OCI-LY3 (cell line): ENCODE results near the gene GLYATL1.
A peak's percentile ranks its signal among the peaks of the same experiment; 100 is the strongest.

Experiments
- H2AFZ ChIP-seq: fragments of 200-600, 300-600 bp; shearing (Covaris generic); 2 replicates; pipeline ENCODE4 v1.6.0; 2014; ENCODE audit warnings: antibody characterized with exemption, low read depth, low read length
- H3K27ac ChIP-seq: fragments of 200-600, 300-600 bp; sonication (generic); 2 replicates; pipeline ENCODE4 v1.5.1; 2014; ENCODE audit warnings: mild to moderate bottlenecking, low read length, moderate library complexity, mixed read lengths
- H3K27me3 ChIP-seq: fragments of 200-600, 300-600 bp; sonication (generic); 2 replicates; pipeline ENCODE4 v1.6.1; 2014; ENCODE audit warnings: low read depth, low read length, mixed read lengths
- H3K36me3 ChIP-seq: fragments of 200-600, 300-600 bp; sonication (generic); replicated peaks from 2 replicates; pipeline ENCODE3; 2014; ENCODE audit warnings: low read depth, low read length, mixed read lengths
- H3K4me1 ChIP-seq: fragments of 300-600, 200-600 bp; sonication (generic); 2 replicates; pipeline ENCODE4 v1.6.1; 2014; ENCODE audit warnings: low read length, mixed read lengths
- H3K4me2 ChIP-seq: fragments of 200-600, 300-600 bp; sonication (generic); 2 replicates; pipeline ENCODE4 v1.6.1; 2014; ENCODE audit warnings: low read length, mixed read lengths
- H3K4me3 ChIP-seq: fragments of 300-600, 200-600 bp; sonication (generic); 2 replicates; pipeline ENCODE4 v1.5.1; 2014; ENCODE audit warnings: antibody characterized with exemption, mild to moderate bottlenecking, low read length, moderate library complexity
- H3K79me2 ChIP-seq: fragments of 300-600, 200-600 bp; shearing (Covaris generic); 2 replicates; pipeline ENCODE4 v1.6.1; 2014; ENCODE audit warnings: mild to moderate bottlenecking, low read length, mixed read lengths
- H3K9ac ChIP-seq: fragments of 300-600, 200-600 bp; shearing (Covaris generic); 2 replicates; pipeline ENCODE4 v1.6.0; 2014; ENCODE audit warnings: mild to moderate bottlenecking, low read length, moderate library complexity
- H3K9me3 ChIP-seq: fragments of 200-600, 300-600 bp; shearing (Covaris generic); 2 replicates; pipeline ENCODE4 v1.6.1; 2014; ENCODE audit warnings: low read length, mixed read lengths; ENCODE audit not compliant: insufficient read depth
- H4K20me1 ChIP-seq: fragments of 200-600, 300-600 bp; sonication (generic); 2 replicates; pipeline ENCODE4 v1.6.1; 2016; ENCODE audit warnings: low read length, mixed read lengths; ENCODE audit not compliant: insufficient read depth
- EZH2phosphoT487 ChIP-seq: fragments of 200-600 bp; shearing (Covaris generic); IDR thresholded peaks from 2 replicates; pipeline ENCODE4 v1.6.1; 2018; ENCODE audit warnings: antibody characterized with exemption, mixed run types, low read depth
- TF ChIP-seq, protein P1 (sequence below): fragments of 200-600, 300-600 bp; sonication (generic); IDR thresholded peaks from 2 replicates; pipeline ENCODE4 v1.5.1; 2014; ENCODE audit warnings: antibody characterized with exemption, low read length, low read depth

The GLYATL1 gene, protein sequence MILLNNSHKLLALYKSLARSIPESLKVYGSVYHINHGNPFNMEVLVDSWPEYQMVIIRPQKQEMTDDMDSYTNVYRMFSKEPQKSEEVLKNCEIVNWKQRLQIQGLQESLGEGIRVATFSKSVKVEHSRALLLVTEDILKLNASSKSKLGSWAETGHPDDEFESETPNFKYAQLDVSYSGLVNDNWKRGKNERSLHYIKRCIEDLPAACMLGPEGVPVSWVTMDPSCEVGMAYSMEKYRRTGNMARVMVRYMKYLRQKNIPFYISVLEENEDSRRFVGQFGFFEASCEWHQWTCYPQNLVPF

DNA sequence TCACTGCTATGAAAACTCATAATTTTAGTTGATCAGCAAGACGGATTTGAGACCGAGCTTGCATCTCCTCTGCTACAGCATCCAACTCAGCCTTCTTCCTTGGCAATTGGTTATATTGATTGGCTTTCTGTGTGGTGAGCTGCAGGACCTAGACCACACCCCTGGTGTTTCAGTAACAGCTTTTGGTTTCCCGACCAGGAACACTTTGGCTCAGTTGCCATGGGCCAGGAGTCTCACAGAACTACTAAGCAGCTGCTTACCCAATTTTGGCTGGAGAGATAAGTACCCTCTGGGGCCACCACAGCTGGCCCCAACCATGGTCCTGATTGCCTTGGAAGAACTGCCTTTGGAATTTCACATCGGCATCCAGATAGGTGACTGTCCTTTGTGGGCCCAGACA is at the start of gene GLYATL1:
GLYATL1 (plus strand) TSS at position 212 of the 400 bp plus-strand sequence. CDS start 7,600 bp downstream, outside the sequence.
- Histone ChIP-seq H3K4me3 (no peak within 1 kb of the TSS), H3K9ac (no peak within 1 kb of the TSS), H3K27ac (no peak within 1 kb of the TSS), H3K9me3 (no peaks in the 10 kb centered on the region), H2AFZ (no peak within 1 kb of the TSS), H4K20me1 (no peaks in the 10 kb centered on the region), H3K79me2 (no peaks in the 10 kb centered on the region), H3K36me3 (no peaks in the 10 kb centered on the region), H3K27me3 (peaks cover 9% of the 10 kb centered on the region), H3K4me1 (peaks cover 15% of the 10 kb centered on the region), H3K4me2 (no peak within 1 kb of the TSS)
- TF ChIP-seq EZH2phosphoT487 = no peak
- TF ChIP-seq, protein P1, sequence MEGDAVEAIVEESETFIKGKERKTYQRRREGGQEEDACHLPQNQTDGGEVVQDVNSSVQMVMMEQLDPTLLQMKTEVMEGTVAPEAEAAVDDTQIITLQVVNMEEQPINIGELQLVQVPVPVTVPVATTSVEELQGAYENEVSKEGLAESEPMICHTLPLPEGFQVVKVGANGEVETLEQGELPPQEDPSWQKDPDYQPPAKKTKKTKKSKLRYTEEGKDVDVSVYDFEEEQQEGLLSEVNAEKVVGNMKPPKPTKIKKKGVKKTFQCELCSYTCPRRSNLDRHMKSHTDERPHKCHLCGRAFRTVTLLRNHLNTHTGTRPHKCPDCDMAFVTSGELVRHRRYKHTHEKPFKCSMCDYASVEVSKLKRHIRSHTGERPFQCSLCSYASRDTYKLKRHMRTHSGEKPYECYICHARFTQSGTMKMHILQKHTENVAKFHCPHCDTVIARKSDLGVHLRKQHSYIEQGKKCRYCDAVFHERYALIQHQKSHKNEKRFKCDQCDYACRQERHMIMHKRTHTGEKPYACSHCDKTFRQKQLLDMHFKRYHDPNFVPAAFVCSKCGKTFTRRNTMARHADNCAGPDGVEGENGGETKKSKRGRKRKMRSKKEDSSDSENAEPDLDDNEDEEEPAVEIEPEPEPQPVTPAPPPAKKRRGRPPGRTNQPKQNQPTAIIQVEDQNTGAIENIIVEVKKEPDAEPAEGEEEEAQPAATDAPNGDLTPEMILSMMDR = no peak

DNA sequence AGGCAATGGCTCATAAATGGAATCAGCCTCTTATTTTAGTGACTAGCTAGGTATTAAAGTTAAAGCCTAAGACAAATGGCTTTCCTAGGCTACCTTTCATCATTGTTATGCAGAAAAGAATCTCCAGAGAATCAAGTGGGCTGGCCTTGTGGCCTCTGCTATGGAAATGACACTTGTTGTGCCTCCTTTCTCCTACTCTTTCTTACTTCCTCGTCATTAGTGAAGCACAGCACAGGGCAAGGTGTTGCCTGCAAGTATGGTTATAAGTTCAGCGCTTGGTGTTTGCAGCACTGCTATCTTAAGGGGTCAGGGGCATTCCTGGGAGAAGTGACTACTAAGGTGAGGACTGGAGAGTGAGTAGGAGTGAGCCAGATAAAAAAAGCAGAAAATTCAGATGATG is 45.4 kb upstream of the GLYATL1 start:
- Histone ChIP-seq H3K27me3 (no peaks in the 10 kb centered on the region), H3K4me3 (no peak overlapping the region), H3K4me1 (no peaks in the 10 kb centered on the region), H3K9me3 (no peaks in the 10 kb centered on the region), H3K4me2 (no peak overlapping the region), H3K36me3 (no peaks in the 10 kb centered on the region), H3K27ac (no peak overlapping the region), H3K79me2 (no peaks in the 10 kb centered on the region), H4K20me1 (no peaks in the 10 kb centered on the region), H2AFZ (no peak overlapping the region), H3K9ac (no peak overlapping the region)
- TF ChIP-seq EZH2phosphoT487 = no peak
- TF ChIP-seq, protein P1 = no peak

DNA sequence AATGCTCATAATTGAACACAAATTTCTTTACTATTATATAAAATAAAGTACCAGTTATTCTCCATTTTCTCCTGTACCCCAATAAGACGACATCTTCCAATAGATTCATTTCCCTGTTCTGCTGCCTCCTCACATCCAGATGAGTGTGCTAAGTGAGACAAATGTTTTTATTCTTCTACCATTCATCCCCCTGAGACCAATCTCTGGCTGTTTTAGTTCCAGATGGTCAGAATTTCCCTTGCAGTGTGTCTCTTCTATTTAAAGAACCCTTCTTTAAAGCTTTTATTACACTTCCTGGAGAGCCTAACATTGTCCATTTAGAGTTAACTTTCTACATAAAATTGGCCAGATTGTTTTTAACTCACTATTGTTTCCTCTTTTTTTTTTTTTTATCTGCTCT is 41.2 kb upstream of the GLYATL1 start:
- H3K27me3 ChIP-seq = no peaks in the 10 kb centered on the region; the same call in 1 of the 2 replicates
- H3K9me3 ChIP-seq = no peaks in the 10 kb centered on the region
- H3K79me2 ChIP-seq = no peaks in the 10 kb centered on the region
- H3K27ac ChIP-seq = no peak overlapping the region
- no peak overlapping the region for H3K4me3 ChIP-seq
- no peak overlapping the region for H2AFZ ChIP-seq
- no peak overlapping the region for H3K4me2 ChIP-seq
- H3K4me1 ChIP-seq = peaks cover 5% of the 10 kb centered on the region; the same call in 1 of the 2 replicates
- TF ChIP-seq, protein P1 = no peak
- TF ChIP-seq EZH2phosphoT487 = no peak
- no peak overlapping the region for H3K9ac ChIP-seq
- H3K36me3 ChIP-seq = no peaks in the 10 kb centered on the region
- no peaks in the 10 kb centered on the region for H4K20me1 ChIP-seq

DNA sequence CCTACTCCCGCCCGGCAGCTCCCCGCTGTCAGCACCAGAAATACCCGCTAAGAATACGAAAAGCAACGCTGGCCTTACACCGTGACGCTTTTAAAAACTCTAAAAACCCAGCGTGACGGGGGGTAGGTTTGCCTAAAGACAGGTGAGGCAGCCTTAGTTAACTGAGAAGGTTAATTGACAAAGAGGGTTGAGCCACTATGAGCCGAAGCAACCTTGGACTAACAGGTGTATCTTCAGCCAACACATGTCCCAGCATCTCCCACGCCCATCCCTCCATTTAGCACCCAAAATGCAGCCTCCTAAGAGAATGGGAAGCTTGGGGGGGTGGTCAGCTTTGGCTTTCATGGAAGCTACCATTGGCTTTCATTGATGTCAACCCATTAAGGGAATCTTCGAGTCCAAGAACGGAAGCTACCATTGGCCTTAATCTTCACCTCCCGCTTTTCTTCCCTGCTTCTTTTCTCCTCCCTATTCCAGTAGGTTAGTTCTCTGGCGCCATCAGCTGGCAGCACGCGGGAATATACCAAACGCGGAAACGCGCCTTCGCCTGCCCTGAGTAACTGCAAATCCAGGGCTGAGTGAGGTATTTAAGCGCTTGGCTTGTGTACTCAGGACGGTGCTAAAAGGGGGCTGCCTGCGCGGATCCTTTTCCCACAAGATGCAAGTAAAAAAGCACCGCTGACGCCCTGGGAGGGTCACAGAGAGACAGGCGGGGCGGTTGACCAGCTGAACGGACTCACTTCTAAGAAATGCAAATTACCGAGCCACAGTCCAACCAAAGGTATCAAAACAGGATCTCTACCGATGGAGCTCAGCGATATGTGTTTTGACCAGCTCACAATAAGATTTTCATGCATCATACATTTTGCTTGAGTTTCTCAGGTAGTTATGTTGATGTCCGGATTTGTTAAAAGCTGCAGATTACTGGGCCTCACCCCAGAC is 38.5 kb upstream of the GLYATL1 start:
- Histone ChIP-seq H3K27me3 (no peaks in the 10 kb centered on the region; the same call in 1 of the 2 replicates), H4K20me1 (no peaks in the 10 kb centered on the region), H3K9me3 (no peaks in the 10 kb centered on the region), H3K27ac (no peak overlapping the region), H3K79me2 (no peaks in the 10 kb centered on the region), H3K4me1 (peaks cover 5% of the 10 kb centered on the region; the same call in 1 of the 2 replicates), H3K9ac (peak overlapping the region; percentile 51; the same call in 1 of the 2 replicates), H3K4me2 (peak overlapping the region; percentile 87), H3K4me3 (peak overlapping the region; percentile 70), H3K36me3 (no peaks in the 10 kb centered on the region), H2AFZ (peak overlapping the region; percentile 98)
- TF ChIP-seq, protein P1 = peak; percentile 94
- no peak for TF ChIP-seq EZH2phosphoT487
